CD1c-positive myeloid dendritic cell (primary cell): ENCODE results near the gene TACC2.
"Not testable (repeated sequence)": the region's sequence is repeated elsewhere in the genome, so short reads cannot be mapped to it uniquely, and the experiment has no call there.

Source experiments
- DNase-seq: peaks from one replicate; pipeline ENCODE4 v3.0.0-alpha.2; 2016; ENCODE audit errors: extremely low spot score

TACC2 gene, protein sequence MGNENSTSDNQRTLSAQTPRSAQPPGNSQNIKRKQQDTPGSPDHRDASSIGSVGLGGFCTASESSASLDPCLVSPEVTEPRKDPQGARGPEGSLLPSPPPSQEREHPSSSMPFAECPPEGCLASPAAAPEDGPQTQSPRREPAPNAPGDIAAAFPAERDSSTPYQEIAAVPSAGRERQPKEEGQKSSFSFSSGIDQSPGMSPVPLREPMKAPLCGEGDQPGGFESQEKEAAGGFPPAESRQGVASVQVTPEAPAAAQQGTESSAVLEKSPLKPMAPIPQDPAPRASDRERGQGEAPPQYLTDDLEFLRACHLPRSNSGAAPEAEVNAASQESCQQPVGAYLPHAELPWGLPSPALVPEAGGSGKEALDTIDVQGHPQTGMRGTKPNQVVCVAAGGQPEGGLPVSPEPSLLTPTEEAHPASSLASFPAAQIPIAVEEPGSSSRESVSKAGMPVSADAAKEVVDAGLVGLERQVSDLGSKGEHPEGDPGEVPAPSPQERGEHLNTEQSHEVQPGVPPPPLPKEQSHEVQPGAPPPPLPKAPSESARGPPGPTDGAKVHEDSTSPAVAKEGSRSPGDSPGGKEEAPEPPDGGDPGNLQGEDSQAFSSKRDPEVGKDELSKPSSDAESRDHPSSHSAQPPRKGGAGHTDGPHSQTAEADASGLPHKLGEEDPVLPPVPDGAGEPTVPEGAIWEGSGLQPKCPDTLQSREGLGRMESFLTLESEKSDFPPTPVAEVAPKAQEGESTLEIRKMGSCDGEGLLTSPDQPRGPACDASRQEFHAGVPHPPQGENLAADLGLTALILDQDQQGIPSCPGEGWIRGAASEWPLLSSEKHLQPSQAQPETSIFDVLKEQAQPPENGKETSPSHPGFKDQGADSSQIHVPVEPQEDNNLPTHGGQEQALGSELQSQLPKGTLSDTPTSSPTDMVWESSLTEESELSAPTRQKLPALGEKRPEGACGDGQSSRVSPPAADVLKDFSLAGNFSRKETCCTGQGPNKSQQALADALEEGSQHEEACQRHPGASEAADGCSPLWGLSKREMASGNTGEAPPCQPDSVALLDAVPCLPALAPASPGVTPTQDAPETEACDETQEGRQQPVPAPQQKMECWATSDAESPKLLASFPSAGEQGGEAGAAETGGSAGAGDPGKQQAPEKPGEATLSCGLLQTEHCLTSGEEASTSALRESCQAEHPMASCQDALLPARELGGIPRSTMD (N-terminal part only)

DNA sequence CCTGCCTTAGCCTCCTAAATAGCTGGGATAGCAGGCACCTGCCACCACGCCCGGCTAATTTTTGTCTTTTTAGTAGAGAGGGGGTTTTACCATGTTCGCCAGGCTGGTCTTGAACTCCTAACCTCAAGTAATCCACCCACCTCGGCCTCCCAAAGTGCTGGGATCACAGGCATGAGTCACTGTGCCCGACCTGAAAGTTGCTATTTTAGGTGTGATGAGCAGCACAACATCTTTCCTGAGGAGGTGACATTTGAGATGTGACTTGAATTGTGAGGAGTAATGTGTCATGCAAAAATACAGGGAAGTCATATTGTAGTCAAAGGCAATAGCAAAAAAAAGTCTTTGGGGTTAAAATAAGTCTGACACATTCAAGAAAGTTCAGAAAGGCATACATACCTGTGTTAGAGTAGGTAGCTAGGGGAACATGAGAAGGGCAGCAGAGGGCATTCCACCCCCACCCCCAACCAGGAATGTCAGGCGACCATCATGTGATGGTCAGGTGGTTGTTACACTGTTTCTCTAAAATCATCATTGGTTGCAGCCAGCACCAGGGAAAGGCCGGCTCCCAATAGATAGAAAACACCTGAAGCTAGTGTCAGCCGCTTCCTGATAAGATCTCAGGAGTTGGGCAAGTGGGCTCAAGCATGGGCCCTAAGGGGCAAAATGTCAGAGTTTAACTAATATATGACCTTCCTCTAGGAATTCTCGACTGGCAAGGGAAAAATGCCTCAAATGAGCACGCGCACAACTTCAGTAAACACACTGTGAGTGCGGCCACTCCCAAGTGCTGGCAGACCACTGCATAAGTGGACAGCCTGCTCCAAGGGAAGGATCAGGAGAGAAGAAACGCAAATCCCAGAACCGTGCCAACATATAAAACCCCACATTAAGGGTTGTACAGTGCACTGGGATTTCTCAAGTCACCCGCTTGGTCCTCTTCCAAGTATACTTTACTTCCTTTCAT, at the start of gene TACC2:
TACC2 (plus strand) TSS at position 803 of the 964 bp plus-strand sequence. CDS start 32,819 bp downstream, outside the sequence.
- DNase-seq: no peak

DNA sequence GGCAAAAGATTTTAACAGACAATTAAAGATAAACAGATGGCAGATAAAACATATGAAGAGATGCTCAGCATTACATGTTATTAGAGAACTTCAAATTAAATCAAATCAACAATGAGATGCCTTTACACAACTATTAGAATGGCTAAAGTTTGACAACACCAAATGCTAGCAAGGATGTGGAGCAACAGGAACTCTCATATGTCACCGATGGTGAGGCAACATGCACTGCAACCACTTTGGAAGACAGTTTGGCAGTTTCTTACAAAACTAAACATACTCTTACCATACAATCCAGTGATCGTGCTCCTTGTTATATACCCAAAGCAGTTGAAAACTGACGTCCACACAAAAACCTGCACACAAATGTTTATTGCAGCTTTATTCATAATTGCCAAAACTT, 47.4 kb upstream of the TACC2 start:
- no peak for DNase-seq

DNA sequence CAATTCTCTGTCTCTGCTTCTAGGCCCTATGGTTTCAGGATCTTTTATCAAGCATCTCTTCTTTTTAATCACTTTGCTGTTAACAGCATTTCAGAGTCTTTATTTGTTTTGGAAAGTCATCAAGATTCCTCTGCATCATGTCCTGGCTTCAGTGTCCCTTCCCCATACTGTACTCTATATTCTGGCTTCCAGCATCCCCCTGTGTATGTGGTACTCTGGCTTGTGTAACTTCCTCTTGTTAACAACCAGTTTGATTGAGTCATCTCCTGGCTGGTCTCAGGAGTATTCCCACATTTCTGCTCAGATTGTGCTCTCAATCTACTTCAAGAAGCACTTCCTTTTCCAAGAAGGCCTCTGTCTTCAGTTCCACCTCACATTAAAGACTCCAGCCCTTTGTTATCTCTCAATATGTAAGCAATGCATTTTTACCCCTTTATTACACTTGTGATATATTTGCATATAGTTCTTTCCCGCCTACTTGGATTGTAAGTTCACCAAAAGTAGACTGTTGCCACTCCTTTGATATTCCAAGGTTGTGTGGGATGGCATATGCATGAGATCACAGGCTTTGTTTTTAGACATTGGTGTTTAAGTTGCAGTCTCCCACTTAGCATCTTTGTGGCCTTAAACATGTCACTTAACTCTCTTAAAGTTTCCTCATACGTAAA, 46.1 kb upstream of the TACC2 start:
- DNase-seq: peak; percentile 53

DNA sequence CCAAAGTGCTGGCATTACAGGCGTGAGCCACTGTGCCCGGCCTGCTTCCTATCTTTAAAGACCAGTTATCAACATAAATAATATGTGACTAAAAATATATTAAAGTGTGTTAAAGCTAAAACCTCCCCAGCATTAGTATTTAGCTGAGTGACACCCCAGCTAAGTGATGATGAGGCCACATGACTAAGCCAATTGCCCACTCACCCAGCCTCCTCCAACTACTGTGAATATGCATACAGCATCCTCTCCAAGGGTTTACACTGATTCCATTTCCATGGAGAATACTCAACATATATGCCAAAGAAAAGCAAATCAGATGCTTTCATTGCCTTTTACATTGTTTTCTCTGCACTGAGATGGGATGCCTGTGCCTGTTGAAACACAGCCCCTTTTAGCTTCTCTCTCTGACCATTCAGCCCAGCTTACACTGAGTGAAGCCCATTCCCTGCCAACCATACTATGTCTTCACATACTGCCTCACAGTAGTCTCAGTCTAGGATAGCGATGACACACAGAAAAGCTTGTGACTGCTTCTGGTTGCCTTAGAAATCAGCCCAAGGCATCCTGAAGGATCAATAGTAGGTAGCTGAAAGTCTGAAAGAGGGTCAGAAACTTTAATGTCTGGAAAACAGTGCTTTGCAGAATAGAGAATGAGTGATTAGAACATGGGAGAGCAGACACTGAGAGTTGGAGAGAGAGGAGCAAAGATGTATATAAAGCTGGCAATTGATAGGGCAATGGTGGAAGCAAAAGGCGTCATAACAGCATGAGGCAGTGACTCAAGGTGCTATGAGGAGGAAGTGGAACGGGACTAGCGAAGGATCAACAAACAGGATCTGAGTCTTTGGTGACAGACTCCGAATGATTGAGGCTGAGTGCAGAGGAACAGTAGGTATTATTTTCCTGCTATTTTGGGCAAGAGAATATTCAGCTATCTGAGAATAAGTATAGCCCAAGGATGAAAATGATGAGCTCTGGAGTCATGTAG, 41.3 kb upstream of the TACC2 start:
- peak; percentile 33 for DNase-seq

DNA sequence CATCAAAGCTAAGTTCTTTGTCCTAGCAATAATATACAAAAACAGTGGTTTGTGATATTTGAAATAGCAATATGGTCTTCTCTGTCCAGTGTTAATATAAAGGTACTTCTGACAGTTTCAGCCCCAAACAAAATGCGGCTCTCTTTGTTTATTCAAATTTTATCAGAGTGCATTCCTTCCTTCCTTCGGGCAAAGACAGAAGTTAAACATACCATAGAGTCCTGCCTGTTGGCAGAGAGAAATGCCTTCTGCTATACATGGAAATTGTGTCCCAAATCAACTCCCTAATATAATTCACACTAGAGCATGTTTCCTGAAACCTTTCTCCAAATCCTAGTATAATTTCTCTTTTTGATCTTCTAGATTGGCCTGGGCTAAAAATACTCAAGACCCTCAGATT, 39.9 kb upstream of the TACC2 start:
- DNase-seq: no peak

DNA sequence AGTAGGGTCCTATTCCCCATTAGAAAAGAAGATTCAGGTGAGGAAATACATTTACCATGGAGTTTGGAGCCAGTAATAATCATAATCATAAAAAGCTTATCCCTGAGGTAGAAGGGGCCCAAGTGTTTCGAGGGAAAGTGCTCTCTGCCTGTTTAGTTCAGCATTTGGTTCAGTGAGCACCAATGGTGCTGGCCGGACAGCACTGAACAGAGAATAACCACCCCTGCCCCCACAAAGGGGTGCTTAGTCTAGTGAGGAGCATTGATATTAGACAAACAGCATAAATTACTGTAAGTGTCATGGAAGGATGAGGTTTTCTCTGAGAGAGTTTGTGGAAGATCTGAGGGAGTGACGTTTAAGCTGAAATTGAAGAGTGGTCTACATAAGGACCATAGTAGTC, 39.5 kb upstream of the TACC2 start:
- no peak for DNase-seq

DNA sequence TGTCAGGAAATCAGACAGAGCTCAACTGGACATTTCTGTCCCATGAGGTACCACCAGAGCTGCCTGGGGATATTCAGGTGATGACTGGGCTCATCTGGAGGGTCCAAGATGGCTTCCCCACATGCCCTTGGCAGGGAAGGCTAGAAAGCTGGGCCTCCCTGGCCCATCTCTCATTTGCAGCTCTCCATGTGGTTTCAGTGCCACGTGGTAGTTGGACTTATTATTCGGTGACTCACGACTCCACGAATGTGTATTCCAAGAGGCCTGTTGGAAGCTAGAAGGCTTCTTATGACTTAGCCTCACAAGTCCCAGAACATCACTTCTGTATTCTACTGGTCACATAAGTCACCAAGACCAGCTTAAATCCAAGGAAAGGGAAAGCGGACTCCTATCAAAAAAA, 36.7 kb upstream of the TACC2 start:
- DNase-seq: no peak

DNA sequence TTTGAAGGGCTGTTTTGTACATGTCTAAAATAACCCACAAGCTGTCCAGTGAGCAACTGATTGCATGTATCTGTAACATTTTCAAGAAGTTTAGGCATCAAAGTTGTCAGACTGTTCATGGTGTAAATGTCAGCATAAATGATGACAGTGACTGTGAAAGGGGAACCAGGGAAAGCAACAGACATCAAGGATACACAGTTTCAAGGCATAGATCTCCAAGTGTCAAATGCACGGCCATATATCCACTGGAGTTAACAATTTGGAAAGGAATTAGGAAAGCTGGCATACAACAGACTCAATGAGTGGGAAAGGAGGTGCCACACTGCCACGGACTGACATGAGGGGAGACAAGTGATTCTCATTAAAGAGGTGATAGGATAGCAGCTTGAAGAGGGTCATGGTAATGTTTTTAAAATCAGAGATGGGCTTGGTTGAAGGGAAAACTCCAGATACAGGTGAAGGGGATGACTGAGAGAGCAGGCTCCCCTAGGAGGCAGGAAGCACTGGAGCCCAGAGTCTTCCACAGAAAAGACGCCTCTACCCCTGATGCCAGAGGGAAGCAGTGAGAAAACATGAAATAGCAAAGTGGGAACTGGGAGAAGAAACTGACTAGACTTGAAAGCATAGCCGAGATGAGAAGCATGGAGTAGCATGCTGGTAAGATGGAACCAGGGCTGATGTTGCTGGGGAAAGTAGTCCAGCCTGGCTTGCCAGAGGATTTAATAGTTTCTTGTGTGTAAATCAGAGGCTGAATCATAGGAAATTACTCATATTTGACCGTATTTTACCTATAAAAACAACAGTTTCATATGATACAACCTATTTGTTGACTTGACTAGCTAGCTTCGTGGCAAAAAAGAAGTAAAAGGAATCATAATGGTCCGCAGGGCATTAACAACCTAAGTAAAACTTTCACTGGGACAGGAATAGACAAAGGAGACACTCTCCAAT, 32.6 kb upstream of the TACC2 start:
- DNase-seq: no peak

DNA sequence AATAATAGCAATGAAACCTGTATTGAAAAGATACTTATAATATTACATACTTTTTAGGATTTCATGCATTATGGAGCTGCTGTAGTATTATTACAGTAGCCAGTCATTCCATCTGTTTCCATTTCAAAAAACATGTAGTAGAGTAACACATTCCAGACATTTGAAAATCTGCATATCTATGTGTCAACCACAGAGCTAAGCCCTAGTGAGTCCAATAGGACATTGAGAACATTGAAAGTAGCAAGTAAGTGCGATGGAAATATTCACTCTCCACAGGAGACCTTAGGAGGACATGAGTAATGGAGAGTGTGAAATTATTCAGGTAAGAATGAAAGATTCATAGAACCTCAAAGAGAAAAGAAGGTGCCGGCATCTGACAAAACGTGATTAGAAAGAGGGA, 29.3 kb upstream of the TACC2 start:
- DNase-seq: no peak

DNA sequence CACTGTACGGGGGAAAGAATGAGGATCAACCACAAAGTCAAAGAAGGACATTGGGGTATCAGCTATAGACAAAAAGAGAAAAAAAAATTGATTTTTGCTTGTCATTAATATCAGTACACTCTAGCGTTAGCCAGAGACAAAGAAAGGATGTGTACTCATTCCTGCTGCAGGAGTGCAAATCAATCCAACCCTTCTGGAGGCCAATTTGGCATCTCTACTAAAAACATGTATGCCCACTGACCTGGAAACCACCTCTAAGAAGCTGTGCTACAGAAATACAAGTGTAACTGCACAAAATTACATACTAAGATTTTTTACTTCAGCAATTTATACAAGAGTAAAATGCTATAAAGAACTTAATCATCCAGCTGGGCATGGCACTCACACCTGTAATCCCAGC, 27.5 kb upstream of the TACC2 start:
- no peak for DNase-seq

DNA sequence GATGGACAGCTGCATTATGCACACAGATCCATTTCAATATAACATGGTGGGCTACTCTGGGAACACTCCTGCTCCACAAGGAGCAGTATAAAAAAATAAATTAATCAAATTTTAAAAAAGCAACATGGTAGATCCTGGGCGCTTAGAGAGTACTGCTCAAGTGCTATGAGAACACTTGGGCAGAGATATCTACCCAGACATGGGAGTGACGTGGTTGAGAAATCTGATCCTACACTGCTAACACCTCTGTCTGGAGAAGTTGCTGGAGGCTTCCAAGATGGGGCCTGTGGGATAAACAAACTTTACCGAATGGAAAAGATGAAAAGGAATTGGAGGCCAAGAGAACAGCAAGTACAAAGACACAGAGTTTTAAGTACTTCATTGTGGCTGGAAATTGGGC, 23.0 kb upstream of the TACC2 start:
- no peak for DNase-seq

DNA sequence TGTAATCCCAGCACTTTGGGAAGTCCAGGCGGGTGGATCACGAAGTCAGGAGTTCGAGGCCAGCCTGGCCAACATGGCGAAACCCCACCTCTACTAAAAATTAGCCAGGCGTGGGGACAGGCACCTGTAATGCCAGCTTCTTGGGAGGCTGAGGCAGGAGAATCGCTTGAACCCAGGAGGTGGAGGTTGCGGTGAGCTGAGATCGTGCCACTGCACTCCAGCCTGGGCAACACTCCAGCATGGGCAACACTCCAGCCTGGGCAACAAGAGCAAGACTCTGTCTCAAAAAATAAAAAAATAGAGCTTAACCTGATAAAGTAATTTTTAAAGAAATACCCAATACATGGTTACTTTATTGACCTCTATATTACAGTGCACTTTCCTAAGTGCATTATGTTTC, 19.9 kb upstream of the TACC2 start:
- DNase-seq: not testable (repeated sequence)

DNA sequence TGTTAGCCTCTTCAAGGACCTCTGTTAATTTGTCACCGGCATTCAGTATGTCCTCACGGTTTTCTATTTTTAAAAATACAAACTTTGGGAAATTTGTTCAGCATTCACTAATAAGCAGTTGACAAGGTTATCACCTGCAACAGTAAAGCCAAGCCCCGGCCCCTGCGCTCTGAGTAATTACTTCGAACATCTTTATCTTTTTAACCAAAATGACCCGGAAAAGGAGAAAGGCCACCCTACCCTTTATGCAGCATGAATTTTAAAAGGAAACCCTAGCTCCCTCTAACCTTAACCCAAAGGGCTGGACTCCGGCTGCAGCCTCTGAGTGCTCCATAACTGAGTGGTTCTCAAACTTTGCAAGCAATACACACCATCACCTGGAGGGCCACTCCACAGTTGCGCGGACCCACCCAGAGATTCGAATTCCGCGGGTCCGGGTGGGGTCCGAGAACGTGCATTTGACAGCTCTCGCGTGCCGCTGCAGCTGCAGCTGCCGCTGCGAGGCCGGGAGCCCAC, 14.9 kb upstream of the TACC2 start:
- DNase-seq: no peak

DNA sequence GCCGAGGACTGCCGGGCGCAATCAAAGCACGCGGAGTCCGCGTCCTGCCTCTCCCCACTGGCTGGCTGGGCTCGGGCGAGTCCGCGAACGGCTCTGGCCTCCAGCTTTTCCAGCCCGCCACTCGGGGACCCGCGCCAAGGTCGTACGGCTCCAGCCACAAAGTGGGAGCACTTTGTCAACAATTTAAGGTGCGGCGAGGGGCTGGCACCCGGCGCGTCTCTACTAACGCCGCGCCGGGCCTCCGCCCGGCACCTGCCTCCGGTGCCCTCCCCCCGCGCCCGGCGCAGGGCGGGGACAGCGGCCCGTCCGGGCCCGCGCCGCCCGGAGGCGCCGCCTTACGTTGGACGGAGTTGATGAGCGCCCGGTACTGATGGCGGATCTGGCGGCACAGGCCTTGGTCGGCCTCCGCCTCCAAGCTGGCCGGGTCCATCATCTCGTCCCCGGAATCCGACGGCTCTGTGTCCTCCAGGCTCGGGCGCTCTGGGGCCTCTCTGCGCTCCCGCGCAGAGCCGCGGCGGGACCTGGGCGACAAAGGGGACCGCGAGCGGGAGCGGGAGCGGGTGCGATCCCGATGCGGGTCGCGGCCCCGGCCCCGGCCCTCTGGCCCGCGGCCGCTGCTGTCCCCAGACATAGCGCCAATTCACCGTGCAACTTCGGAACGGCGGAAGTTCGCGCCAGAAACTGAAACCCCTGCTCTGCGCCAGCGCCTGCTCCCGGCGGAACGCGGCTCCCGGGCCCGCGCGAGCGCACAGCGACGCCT, 14.2 kb upstream of the TACC2 start, which contains the start of gene NSMCE4A:
NSMCE4A (minus strand) TSS at position 683 of the 760 bp plus-strand sequence; CDS start at position 631, 52 bp downstream.
- DNase-seq: peak; percentile 81

DNA sequence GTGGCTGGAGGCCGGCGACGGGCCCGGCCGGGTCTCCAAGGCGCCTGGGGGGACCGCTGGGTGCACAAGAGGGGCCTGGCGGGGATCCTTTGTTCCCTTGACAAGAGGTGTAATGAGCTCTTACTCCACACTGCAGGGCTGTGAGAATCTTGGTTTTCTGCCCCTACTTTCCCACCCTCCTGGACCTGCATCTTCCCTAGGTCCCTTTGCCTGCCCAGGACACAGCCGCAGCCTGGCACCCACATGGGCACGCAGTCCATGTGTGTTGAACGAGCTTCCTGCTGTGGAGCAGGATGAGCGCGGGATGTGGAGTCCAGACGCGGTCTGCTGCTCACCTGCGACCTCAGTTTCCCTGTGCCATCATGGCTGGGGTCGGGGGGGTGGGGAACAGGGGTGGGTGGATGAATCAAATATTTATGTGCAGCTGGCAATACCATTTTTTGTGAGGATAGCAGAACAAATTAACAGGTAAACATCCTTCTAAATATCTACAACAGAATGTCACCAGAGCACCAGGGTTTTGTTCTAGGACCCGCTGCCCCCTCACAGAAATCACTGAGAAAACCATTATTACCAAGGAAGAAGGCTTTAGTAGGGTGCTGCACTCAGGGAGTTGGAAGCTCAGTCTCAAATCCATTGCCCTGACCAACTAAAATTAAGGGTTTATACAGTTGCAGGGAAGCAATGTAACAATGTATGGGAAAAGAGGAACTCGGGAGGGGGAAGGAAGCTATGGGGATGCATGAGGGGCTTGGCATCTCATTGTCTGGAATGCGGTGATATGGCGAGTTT, 13.5 kb upstream of the TACC2 start:
- DNase-seq: no peak

DNA sequence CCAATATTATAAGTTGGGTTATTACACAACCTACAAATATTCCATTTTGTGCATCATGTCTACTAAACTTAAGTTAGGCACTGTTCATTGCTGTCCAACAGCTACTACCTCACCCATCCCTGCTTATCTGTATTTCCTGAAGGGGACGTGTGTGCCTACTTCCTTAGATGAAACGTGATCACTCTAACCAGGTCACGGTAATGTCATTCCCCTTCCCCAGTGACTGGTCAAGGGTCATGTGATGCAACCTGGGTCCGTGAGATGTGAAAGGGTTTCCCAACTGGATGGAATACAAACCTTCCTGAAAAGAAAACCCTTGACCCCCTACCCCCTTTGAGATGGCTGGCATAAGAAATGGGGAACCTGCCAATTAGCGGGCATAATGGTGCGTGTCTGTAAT, 12.4 kb upstream of the TACC2 start:
- DNase-seq: no peak
